Natural killer cell (primary cell): ENCODE measurements around the gene PLEKHH2. TPM values are rescaled to one million over a fixed set of nuclear protein-coding genes. Genes with fewer than 3 reads are reported as not detected.
"Not testable (repeated sequence)": the region's sequence is repeated elsewhere in the genome, so short reads cannot be mapped to it uniquely, and the experiment has no call there.

ENCODE experiments used
- ATAC-seq, 3 donors: fragments of 150-1000 bp in 2 of 3; fragments of 200-7000 bp in 1 of 3; cut with Tn5 transposase; 1 replicate in 1 of 3; 2 replicates in 2 of 3; pipeline ENCODE4 v1.10.0; 2021; ENCODE audit warnings: mild to moderate bottlenecking in 2 of 3, moderate library complexity in 2 of 3
- DNase-seq, 2 donors: peaks; one replicate each; pipeline versions ENCODE4 v3.0.0 to v3.0.0-alpha.2; 2013 to 2021; ENCODE audit warnings: mixed read lengths in 1 of 2
- H3K27ac ChIP-seq: one replicate; pipeline ENCODE4 v1.5.1; 2013; ENCODE audit warnings: mild to moderate bottlenecking, low read length
- H3K27me3 ChIP-seq: one replicate; pipeline ENCODE4 v1.6.1; 2013; ENCODE audit warnings: low read length; ENCODE audit not compliant: control insufficient read depth, insufficient read depth
- H3K36me3 ChIP-seq: one replicate; pipeline ENCODE4 v1.6.1; 2013; ENCODE audit warnings: low read length; ENCODE audit not compliant: control insufficient read depth, insufficient read depth
- H3K4me1 ChIP-seq: one replicate; pipeline ENCODE4 v1.6.1; 2013; ENCODE audit warnings: low read length; ENCODE audit not compliant: control insufficient read depth, insufficient read depth
- H3K4me3 ChIP-seq: one replicate; pipeline ENCODE4 v1.5.1; 2013; ENCODE audit warnings: low read length
- H3K9me3 ChIP-seq: one replicate; pipeline ENCODE4 v1.6.1; 2013; ENCODE audit warnings: low read length; ENCODE audit not compliant: control insufficient read depth, insufficient read depth
- H3K27ac Mint-ChIP-seq, 2 donors: one replicate each; pipeline ENCODE4 v1.8.0; 2022; ENCODE audit warnings: mild to moderate bottlenecking in 2 of 2, mixed read lengths in 2 of 2, moderate library complexity in 1 of 2
- H3K27me3 Mint-ChIP-seq, 2 donors: one replicate each; pipeline ENCODE4 v1.8.0; 2022; ENCODE audit warnings: low read depth in 2 of 2, mixed read lengths in 2 of 2
- H3K36me3 Mint-ChIP-seq: one replicate; pipeline ENCODE4 v1.8.0; 2022; ENCODE audit warnings: mixed read lengths
- H3K4me1 Mint-ChIP-seq, 2 donors: one replicate each; pipeline ENCODE4 v1.8.0; 2022; ENCODE audit warnings: mixed read lengths in 2 of 2
- H3K4me3 Mint-ChIP-seq: one replicate; pipeline ENCODE4 v1.8.0; 2022; ENCODE audit warnings: mild to moderate bottlenecking, moderate library complexity, mixed read lengths
- H3K9me3 Mint-ChIP-seq, 2 donors: one replicate each; pipeline ENCODE4 v1.8.0; 2022; ENCODE audit warnings: mixed read lengths in 2 of 2
- CTCF ChIP-seq: fragments of 200-600 bp; IDR thresholded peaks from one replicate; pipeline ENCODE4 v1.8.0; 2022; ENCODE audit warnings: antibody characterized with exemption
- WGBS: methylation state at CpG from one replicate; pipeline ENCODE4 v1.1.7; 2013; ENCODE audit warnings: missing lambda C conversion rate; ENCODE audit not compliant: insufficient coverage; 5-methylcytosine and 5-hydroxymethylcytosine counted together
- intact Hi-C: fragments of 100-400 bp; cut with micrococcal nuclease; formaldehyde crosslinking; loops from one replicate; pipeline ENCODE4 v1.14.2; 2022
- total RNA-seq, 4 donors: library from RNA; stranded (reverse); fragments of 120-200 nt in 1 of 4; gene quantifications; one replicate each; pipeline versions ENCODE4 v1.2.3 to v1.2.4, GENCODE V29; 2013 to 2022

Gene PLEKHH2
- total RNA-seq, 3 donors from 2014 or later (not counting 1 experiment from before 2014, with no cell fraction given) = 0.07 to 0.28 (median 0.19) TPM

- no peak for TF ChIP-seq CTCF
These were observed 48.3 kb downstream of the PLEKHH2 start for GRCh38 chr2:43685357-43685756.

GRCh38 chr2:43689999-43690398, 52.9 kb downstream of the PLEKHH2 start:
- 91% methylated on average over 2 of the region's 2 CpGs for WGBS
- Mint-ChIP-seq H3K9me3 (no peaks in the 10 kb centered on the region), H3K27ac (no peak overlapping the region), H3K4me3 (no peak overlapping the region), H3K36me3 (no peaks in the 10 kb centered on the region), H3K27me3 (peaks cover 8 to 33% of the 10 kb centered on the region in 2 donors), H3K4me1 (no peaks in the 10 kb centered on the region)
- no peaks in the 10 kb centered on the region for H3K4me1 ChIP-seq
- no peak for TF ChIP-seq CTCF
- H3K9me3 ChIP-seq = no peaks in the 10 kb centered on the region
- ATAC-seq (no peak), DNase-seq (no peak)
- no peaks in the 10 kb centered on the region for H3K27me3 ChIP-seq
- H3K4me3 ChIP-seq = no peak overlapping the region
- H3K27ac ChIP-seq = no peak overlapping the region
- intact Hi-C loops = no loop called here
- no peaks in the 10 kb centered on the region for H3K36me3 ChIP-seq

More at GRCh38 chr2:43685357-43685756, 48.3 kb downstream of the PLEKHH2 start:
- peaks cover 2% of the 10 kb centered on the region for H3K27me3 ChIP-seq
- H3K4me3 Mint-ChIP-seq = no peak overlapping the region
- 66% methylated on average over 5 of the region's 5 CpGs for whole genome bisulfite sequencing
- no peak for DNase-seq
- no peaks in the 10 kb centered on the region for H3K9me3 Mint-ChIP-seq
- no peak overlapping the region for H3K4me3 ChIP-seq
- no peak for ATAC-seq
- no peaks in the 10 kb centered on the region for H3K4me1 ChIP-seq
- no peaks in the 10 kb centered on the region for H3K4me1 Mint-ChIP-seq
- H3K9me3 ChIP-seq = no peaks in the 10 kb centered on the region
- no peaks in the 10 kb centered on the region for H3K36me3 Mint-ChIP-seq
- H3K36me3 ChIP-seq = no peaks in the 10 kb centered on the region
- no peak overlapping the region for H3K27ac Mint-ChIP-seq
- intact Hi-C loops = no loop called here
- peaks cover 7 to 40% of the 10 kb centered on the region in 2 donors for H3K27me3 Mint-ChIP-seq
- H3K27ac ChIP-seq = no peak overlapping the region

GRCh38 chr2:43692428-43692994, 55.5 kb downstream of the PLEKHH2 start:
- no peak overlapping the region for H3K27ac Mint-ChIP-seq
- ATAC-seq = no peak
- Histone ChIP-seq H3K9me3 (no peaks in the 10 kb centered on the region), H3K27ac (no peak overlapping the region), H3K4me3 (no peak overlapping the region), H3K4me1 (no peaks in the 10 kb centered on the region), H3K36me3 (no peaks in the 10 kb centered on the region), H3K27me3 (no peaks in the 10 kb centered on the region)
- no peak overlapping the region for H3K4me3 Mint-ChIP-seq
- DNase-seq = no peak
- H3K36me3 Mint-ChIP-seq = no peaks in the 10 kb centered on the region
- 76% methylated on average over 5 of the region's 5 CpGs for WGBS
- intact Hi-C loops = no loop called here
- TF ChIP-seq CTCF = no peak
- no peaks in the 10 kb centered on the region for H3K4me1 Mint-ChIP-seq
- H3K9me3 Mint-ChIP-seq = no peaks in the 10 kb centered on the region
- H3K27me3 Mint-ChIP-seq = peaks cover 11 to 39% of the 10 kb centered on the region in 2 donors

- intact Hi-C loops = not testable (repeated sequence)
These were observed 61.1 kb downstream of the PLEKHH2 start for GRCh38 chr2:43698140-43698539.

More at GRCh38 chr2:43698140-43698539, 61.1 kb downstream of the PLEKHH2 start:
- not testable (repeated sequence) for H3K27ac ChIP-seq, H3K27ac Mint-ChIP-seq, H3K4me3 Mint-ChIP-seq, H3K9me3 ChIP-seq, H3K9me3 Mint-ChIP-seq, DNase-seq, H3K4me1 ChIP-seq, H3K4me3 ChIP-seq, H3K4me1 Mint-ChIP-seq, H3K27me3 ChIP-seq, H3K36me3 ChIP-seq, H3K36me3 Mint-ChIP-seq, ATAC-seq
- 76% methylated on average over 6 of the region's 6 CpGs for WGBS
- peaks cover 20 to 45% of the 10 kb centered on the region in 2 donors for H3K27me3 Mint-ChIP-seq
